ENCODE data around the gene MRC2.
"Not testable (repeated sequence)": the region's sequence is repeated elsewhere in the genome, so short reads cannot be mapped to it uniquely, and the experiment has no call there.

Gene MRC2

GRCh38 chr17:62627219-62627903 lies at the start of gene MRC2:
TSS of gene MRC2 (plus strand) at chr17:62627670. CDS start at chr17:62627803, 133 bp downstream.
- DNase-seq = peak; percentile 74

- no peak for DNase-seq
Measured at GRCh38 chr17:62578757-62579487, 48.5 kb upstream of the MRC2 start.

- no peak for DNase-seq
Measured at GRCh38 chr17:62580947-62581346, 46.5 kb upstream of the MRC2 start.

- DNase-seq = no peak
Measured at GRCh38 chr17:62581764-62582163, 45.7 kb upstream of the MRC2 start.

- DNase-seq = no peak
Measured at GRCh38 chr17:62587554-62587953, 39.9 kb upstream of the MRC2 start.

GRCh38 chr17:62588109-62588508 lies 39.4 kb upstream of the MRC2 start:
- no peak for DNase-seq

- no peak for DNase-seq
Measured at GRCh38 chr17:62591333-62591732, 36.1 kb upstream of the MRC2 start.

GRCh38 chr17:62591822-62592221 lies 35.6 kb upstream of the MRC2 start:
- DNase-seq = not testable (repeated sequence)

- DNase-seq = no peak
Measured at GRCh38 chr17:62592341-62593099, 35.0 kb upstream of the MRC2 start.

GRCh38 chr17:62595484-62595883 lies 32.0 kb upstream of the MRC2 start:
- DNase-seq = no peak

- DNase-seq = no peak
Measured at GRCh38 chr17:62596662-62597061, 30.8 kb upstream of the MRC2 start.

- no peak for DNase-seq
Measured at GRCh38 chr17:62597150-62597549, 30.3 kb upstream of the MRC2 start.

- DNase-seq = no peak
Measured at GRCh38 chr17:62597920-62598319, 29.6 kb upstream of the MRC2 start.

- no peak for DNase-seq
Measured at GRCh38 chr17:62599964-62600657, 27.4 kb upstream of the MRC2 start.

GRCh38 chr17:62600805-62601204 lies 26.7 kb upstream of the MRC2 start:
- no peak for DNase-seq

- DNase-seq = no peak
Measured at GRCh38 chr17:62601471-62601870, 26.0 kb upstream of the MRC2 start.

- not testable (repeated sequence) for DNase-seq
Measured at GRCh38 chr17:62603783-62604182, 23.7 kb upstream of the MRC2 start.

- no peak for DNase-seq
Measured at GRCh38 chr17:62605588-62605987, 21.9 kb upstream of the MRC2 start.

GRCh38 chr17:62611292-62611691 lies 16.2 kb upstream of the MRC2 start:
- peak; percentile 45 for DNase-seq

- peak; percentile 43 for DNase-seq
Measured at GRCh38 chr17:62611728-62612127, 15.7 kb upstream of the MRC2 start.

- not testable (repeated sequence) for DNase-seq
Measured at GRCh38 chr17:62612289-62612688, 15.2 kb upstream of the MRC2 start.

- not testable (repeated sequence) for DNase-seq
Measured at GRCh38 chr17:62613095-62613494, 14.4 kb upstream of the MRC2 start.

GRCh38 chr17:62614142-62614541 lies 13.3 kb upstream of the MRC2 start:
- DNase-seq = no peak
